Mammary epithelial cell (primary cell): ENCODE results near the gene LAMC3.

Experiments
- CTCF ChIP-seq, 2 donors: IDR thresholded peaks in 1 of 2; conservative IDR thresholded peaks in 1 of 2; 2 replicates each; pipeline ENCODE4 v1.5.1; 2011 to 2012; ENCODE audit warnings: inconsistent platforms in 2 of 2, low read length in 2 of 2, mild to moderate bottlenecking in 2 of 2, control low read depth in 1 of 2, low read depth in 1 of 2; ENCODE audit not compliant: insufficient read depth in 1 of 2; ENCODE audit errors: extremely low read depth in 1 of 2
- EZH2 ChIP-seq: IDR thresholded peaks from 2 replicates; pipeline ENCODE4 v1.6.1; 2012; ENCODE audit warnings: low read length, inconsistent platforms, borderline replicate concordance

GRCh38 chr9:131142160-131142559, 133.2 kb downstream of the LAMC3 start:
- no peak for TF ChIP-seq EZH2
- no peak for TF ChIP-seq CTCF (conservative IDR thresholded peaks at IDR 0.05 in 1 of 2, IDR thresholded peaks at IDR 0.05 in 1 of 2; ENCODE audit: extremely low read depth in 1 of 2, insufficient read depth in 1 of 2, low read depth in 1 of 2, low read length in 2 of 2)
